ENCODE data around the gene SALL1.

Gene SALL1

GRCh38 chr16:51141106-51141505 lies 10.0 kb downstream of the SALL1 start:
- DNase-seq (ENCODE audit: low spot score): no peak

DNA sequence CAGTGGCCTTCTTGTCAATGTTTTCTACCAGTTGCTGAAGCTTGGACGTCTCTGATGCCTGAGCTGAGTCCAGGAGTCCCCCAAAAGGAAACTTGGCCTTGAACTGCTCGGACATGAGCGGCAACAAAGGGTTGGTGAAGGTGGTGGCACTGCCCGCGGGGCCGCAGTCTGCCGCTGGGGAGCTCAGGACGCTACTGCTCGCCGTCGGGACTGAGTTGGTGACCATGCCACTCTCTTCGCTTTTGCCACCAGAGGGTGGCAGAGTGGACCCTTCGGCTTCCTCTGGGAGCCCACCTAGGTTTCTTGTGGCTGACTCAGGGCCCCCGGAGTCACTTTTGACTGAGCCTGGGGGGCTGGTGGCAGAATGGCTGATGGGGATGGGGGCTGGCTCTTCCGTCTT lies 11.0 kb downstream of the SALL1 start:
- no peak for DNase-seq (ENCODE audit: low spot score)

- DNase-seq (ENCODE audit: low spot score): no peak
Measured at GRCh38 chr16:51139568-51139967, 11.5 kb downstream of the SALL1 start.

- DNase-seq (ENCODE audit: low spot score): no peak
Measured at GRCh38 chr16:51138178-51138577, 12.9 kb downstream of the SALL1 start.

DNA sequence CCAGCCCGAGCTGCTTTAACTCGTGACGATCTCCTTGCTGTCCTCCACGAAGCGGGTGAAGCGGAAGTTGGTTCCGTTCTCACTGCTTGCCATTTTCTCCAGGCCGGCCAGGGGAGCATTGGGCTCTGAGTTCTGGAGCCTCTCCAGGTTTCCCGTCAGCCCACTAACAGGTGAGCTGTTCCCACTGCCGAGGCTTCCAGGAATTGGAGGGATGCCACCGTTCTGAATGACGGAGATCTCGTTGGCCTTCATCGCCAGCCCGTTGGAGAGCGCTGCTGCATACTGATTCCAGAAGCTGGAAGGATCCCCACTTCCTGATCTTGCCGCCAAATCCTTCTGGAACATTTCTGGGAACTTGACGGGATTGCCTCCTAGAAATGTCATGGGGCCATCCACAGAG lies 14.0 kb downstream of the SALL1 start:
- no peak for DNase-seq (ENCODE audit: low spot score)

DNA sequence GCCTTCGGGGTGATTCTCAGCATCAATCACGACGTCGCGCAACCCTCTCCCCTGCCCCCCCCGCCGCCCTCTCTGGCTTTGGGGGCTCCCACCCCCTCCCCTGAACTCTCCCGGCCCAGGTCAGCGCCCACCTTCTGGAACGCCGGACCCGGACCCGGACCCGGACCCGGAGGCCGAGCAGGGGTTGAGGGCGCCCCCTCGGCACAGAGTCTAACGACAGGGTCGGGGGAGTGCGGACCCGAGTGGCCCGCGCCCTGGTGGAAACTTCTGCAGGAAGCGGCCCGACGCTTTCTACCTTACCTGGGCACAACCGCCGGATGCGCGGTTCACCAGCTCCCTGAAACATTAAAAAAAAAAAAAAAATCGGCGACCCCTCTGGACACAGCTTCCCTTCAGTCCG lies 16.2 kb downstream of the SALL1 start:
- no peak for DNase-seq (ENCODE audit: low spot score)

DNA sequence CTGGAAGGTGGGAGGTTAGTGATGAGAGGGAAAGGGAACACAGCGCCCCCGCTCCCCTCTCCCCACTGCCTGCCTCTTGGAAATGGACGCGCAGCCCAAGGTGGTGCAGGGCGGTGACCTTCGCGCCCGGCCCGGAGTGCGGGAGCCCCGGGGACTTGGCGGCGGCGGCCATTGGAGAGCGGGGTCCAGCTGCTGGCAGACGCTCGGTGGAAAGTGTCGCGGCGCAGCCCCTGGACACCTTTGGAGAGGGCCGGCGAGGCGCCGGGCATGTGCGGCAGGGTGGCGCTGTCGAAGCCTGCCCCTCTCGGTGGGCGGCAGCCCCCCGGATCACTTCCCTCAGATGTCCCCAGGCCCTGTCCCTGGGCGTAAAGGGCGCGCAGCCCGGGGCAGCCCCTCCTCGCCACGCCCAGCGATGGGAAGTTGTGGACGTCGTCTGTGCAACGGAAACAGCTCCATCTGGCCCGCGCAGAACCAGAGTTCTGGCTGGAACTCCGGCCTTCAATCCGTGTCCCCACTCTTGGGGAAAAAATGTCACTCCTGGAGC lies 16.7 kb downstream of the SALL1 start:
- DNase-seq (ENCODE audit: low spot score): no peak

GRCh38 chr16:51133688-51134087 lies 17.4 kb downstream of the SALL1 start:
- DNase-seq (ENCODE audit: low spot score): no peak

DNA sequence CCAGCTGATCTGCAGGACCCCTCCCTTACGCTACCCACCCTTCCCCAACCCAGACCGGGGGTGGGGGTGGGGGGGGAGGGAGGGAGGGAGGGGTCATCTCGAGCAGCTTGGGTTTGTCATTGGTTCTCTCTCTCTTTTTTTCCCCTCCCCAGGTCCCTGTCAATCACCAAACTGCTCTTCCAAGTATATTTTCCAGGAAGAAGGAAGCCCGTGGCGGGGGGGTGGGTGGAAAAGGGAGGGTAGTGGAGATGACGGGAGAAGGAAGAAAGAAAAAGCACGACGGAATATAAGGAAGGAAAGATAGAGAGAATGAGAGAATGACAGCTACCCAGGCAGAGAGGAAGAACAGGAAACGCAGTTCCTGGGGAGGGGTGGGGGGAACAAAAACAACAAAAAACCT lies 17.9 kb downstream of the SALL1 start:
- no peak for DNase-seq (ENCODE audit: low spot score)

DNA sequence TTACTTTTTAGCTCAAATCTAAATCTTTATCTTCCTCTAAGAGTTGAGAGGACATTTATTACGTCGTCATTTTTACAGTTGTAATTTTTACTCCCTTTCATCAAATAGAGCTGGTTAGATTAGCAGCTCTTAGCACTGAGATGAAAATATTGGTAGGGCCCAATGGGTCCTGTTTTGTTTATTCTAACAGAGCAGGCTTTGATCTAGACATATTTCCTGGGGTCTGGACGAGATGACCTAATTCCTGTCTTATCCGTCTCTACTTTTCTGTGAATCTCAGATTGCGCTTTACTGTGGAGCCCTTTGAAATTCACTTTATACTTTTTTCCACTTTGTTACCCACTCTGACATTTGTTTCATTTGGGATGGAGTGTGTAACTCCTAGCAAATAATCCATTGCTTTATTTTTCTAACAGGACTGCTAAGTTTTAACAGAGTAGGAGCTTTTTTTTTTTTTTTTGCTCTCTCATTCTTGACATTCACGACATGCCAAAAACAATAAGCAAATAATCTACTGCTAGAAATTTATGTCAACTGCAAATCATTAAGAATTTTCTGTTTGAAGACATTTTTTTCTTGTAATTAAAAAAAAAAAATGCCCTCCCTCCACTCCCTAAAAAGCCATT lies 18.5 kb downstream of the SALL1 start:
- no peak for DNase-seq (ENCODE audit: low spot score)

DNA sequence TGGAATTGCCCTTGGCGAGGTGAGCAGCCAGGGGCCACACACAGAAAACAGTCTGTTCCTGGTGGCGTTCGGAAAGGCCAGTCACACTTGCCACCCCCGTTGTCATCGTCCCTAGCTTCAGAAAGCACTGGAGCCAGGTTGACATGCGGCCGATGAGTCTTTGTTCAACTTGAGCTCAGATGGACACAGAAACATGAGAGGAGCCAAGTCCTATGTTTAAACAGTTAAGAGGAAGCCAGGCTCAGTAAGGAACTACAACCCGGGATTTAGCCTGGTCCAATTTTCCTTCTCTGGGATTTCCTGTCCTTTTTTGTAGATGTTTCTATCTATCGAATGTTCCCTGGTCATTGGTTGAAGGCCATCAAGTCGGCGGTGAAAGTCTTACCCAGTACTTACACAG lies 19.5 kb downstream of the SALL1 start:
- DNase-seq (ENCODE audit: low spot score): no peak

GRCh38 chr16:51129105-51129504 lies 22.0 kb downstream of the SALL1 start:
- no peak for DNase-seq (ENCODE audit: low spot score)

- no peak for DNase-seq (ENCODE audit: low spot score)
Measured at GRCh38 chr16:51125992-51126391, 25.1 kb downstream of the SALL1 start.

DNA sequence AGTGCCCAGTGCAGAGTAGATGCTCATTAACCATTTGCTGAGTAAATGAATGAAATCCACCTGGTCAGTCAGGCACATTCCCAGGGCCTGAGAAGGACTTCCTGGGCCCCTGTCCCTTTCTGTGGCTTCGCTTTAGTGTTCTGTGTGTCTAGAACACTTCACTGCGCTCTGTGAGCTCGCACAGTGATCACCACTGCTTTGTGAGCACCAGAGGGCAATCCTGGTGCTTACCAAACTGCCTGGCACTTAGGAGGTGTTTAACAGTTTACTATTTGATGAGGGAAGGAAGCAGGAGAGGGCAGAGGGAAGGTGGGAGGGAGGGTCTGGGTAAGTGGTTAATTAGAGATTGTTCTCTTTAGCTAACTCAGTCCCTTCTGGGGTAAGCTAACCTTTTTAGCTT lies 26.2 kb downstream of the SALL1 start:
- no peak for DNase-seq (ENCODE audit: low spot score)

DNA sequence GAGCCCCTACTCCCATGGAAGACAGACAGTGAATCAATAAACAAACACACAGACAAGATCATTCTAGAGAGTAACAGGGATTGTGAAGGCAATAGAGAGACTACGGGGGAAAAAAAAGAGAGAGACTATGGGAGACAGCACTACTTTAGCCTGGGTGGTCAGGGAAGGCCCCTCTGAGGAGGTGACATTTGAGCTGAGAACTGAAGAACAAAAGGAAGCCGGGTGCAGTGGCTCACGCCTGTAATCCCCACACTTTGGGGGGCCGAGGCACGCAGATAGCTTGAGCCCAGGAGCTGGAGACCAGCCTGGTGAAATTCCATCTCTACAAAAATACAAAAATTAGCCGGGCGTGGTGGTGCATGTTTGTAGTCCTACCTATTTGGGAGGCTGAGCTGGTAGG lies 29.2 kb downstream of the SALL1 start:
- DNase-seq (ENCODE audit: low spot score): no peak

GRCh38 chr16:51120730-51121347 lies 30.2 kb downstream of the SALL1 start:
- DNase-seq (ENCODE audit: low spot score): no peak

GRCh38 chr16:51119973-51120729 lies 30.9 kb downstream of the SALL1 start:
- no peak for DNase-seq (ENCODE audit: low spot score)

GRCh38 chr16:51119556-51119955 lies 31.5 kb downstream of the SALL1 start:
- DNase-seq (ENCODE audit: low spot score): no peak

GRCh38 chr16:51116353-51116752 lies 34.7 kb downstream of the SALL1 start:
- DNase-seq (ENCODE audit: low spot score): no peak

DNA sequence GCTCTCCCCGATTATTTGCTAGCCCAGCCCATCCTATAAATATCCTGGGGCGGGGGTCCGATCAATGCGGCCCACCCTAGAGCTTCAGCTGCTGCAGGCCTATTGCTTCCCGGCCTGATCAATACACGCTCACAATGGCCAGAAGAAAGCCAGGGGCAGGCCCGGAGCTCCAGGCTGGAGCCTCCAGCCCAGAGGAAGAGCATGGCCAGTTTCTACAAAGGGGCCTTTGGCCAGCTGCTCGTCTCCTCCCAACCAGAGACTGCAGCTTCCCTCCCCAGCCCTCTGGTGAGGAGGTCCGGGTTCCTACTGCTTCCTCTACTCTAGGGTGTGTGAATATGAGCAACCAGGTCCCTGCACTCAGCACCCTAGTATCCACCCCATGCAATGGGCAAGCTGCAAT lies 36.7 kb downstream of the SALL1 start:
- no peak for DNase-seq (ENCODE audit: low spot score)

GRCh38 chr16:51113236-51114125 lies 37.6 kb downstream of the SALL1 start:
- DNase-seq (ENCODE audit: low spot score): no peak

DNA sequence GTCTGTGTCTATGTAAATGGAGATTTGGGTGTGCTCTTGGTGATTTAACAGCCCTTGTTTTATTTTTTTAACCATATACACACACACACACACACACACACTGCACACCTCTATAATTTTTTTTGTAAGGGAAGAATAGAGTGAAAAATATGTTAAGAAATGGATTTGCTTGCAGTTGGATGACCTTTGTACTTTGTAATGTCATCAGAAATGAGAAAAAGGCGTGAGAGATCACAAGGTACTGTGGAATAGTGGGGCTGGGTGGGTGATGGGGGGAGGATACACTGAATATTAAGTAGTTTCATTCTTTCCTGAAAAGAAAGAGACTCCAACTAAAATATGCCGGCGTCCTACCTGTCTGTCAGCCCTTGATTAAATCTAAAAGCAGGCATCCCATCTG lies 38.7 kb downstream of the SALL1 start:
- DNase-seq (ENCODE audit: low spot score): no peak

Data from activated CD4-positive, alpha-beta T cell treated with anti-CD3 and anti-CD28 coated beads, Interleukin-2, Interleukin-4, amounts not matched to agents 100 ng/mL and 50 ng/mL, durations not matched to agents 16 hours and 8 hours (primary cell).